Stimulated activated CD4-positive, alpha-beta T cell treated with anti-CD3 and anti-CD28 coated beads, TNF-alpha, amount 100 ng/mL, for 1 hour (primary cell): ENCODE measurements around the gene ABCA13.
"Not testable (repeated sequence)": the region's sequence is repeated elsewhere in the genome, so short reads cannot be mapped to it uniquely, and the experiment has no call there.

Experiments
- DNase-seq, 3 donors: peaks; one replicate each; pipeline ENCODE4 v3.0.0-alpha.2; 2020; ENCODE audit warnings: low read depth in 3 of 3, low spot score in 1 of 3

The ABCA13 gene, protein sequence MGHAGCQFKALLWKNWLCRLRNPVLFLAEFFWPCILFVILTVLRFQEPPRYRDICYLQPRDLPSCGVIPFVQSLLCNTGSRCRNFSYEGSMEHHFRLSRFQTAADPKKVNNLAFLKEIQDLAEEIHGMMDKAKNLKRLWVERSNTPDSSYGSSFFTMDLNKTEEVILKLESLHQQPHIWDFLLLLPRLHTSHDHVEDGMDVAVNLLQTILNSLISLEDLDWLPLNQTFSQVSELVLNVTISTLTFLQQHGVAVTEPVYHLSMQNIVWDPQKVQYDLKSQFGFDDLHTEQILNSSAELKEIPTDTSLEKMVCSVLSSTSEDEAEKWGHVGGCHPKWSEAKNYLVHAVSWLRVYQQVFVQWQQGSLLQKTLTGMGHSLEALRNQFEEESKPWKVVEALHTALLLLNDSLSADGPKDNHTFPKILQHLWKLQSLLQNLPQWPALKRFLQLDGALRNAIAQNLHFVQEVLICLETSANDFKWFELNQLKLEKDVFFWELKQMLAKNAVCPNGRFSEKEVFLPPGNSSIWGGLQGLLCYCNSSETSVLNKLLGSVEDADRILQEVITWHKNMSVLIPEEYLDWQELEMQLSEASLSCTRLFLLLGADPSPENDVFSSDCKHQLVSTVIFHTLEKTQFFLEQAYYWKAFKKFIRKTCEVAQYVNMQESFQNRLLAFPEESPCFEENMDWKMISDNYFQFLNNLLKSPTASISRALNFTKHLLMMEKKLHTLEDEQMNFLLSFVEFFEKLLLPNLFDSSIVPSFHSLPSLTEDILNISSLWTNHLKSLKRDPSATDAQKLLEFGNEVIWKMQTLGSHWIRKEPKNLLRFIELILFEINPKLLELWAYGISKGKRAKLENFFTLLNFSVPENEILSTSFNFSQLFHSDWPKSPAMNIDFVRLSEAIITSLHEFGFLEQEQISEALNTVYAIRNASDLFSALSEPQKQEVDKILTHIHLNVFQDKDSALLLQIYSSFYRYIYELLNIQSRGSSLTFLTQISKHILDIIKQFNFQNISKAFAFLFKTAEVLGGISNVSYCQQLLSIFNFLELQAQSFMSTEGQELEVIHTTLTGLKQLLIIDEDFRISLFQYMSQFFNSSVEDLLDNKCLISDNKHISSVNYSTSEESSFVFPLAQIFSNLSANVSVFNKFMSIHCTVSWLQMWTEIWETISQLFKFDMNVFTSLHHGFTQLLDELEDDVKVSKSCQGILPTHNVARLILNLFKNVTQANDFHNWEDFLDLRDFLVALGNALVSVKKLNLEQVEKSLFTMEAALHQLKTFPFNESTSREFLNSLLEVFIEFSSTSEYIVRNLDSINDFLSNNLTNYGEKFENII (N-terminal part only)

DNA sequence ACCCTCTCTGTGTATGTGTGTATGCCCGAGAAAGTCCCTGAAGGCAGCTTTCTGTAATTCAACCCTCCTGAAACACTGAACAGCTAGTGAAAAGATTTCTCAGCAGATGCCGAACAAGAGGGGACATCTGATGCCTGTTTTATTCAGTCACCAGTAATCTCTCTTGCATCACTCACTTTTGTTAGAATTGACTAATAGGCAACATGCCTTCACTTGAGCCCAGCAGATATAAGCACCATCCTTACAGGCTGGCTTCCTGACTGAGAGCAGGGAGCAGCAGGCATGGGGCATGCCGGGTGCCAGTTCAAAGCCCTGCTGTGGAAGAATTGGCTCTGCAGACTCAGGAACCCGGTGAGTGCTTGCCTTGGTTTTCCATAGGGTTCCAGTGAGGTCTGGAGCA lies at the start of gene ABCA13:
Gene ABCA13, plus strand, starts transcription at position 257 of the 400 bp plus-strand sequence. Its CDS starts 26 bp downstream, at position 283.
- DNase-seq: no peak

- no peak for DNase-seq
Measured at GRCh38 chr7:48126037-48126436, 45.2 kb upstream of the ABCA13 start.

DNA sequence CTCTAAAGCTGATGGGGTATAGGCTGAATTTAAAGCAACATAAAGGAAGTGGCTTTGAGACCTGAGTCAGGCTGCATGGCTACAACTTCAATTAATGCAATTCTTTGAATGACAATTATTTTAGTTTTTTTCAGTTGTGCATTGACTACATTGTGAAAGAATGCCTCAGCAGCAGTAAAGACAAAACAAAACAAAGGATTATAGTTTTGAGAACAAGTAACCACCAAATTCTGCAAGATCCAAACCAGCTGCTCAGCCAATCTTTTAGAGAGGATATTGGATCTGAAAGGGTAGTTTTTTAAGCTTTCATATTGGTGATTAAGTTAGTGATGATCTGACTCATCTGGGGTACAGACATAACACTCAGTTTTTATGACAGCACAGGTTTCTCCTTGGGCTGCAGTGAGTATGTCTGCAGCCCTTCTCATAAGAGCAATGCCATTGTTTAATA lies 40.6 kb upstream of the ABCA13 start:
- no peak for DNase-seq

DNA sequence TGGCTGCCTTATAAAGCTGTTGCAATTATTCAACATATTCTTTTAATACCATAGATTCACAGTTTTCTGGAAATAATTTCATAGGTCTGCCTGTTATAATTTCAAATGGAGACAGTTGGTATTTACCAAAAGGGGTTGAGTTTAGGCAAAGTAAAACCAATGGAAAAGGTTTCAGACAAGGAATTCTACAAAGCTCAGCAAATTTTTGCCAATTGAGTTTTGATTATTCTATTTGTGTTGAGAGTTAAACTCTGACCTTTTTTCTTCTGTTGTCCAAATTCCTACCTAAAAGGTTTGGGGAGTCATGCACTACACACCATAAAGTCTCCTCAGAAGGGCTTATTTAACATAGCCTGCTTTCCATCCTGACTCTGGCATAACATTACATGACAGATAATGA lies 38.5 kb upstream of the ABCA13 start:
- no peak for DNase-seq

DNA sequence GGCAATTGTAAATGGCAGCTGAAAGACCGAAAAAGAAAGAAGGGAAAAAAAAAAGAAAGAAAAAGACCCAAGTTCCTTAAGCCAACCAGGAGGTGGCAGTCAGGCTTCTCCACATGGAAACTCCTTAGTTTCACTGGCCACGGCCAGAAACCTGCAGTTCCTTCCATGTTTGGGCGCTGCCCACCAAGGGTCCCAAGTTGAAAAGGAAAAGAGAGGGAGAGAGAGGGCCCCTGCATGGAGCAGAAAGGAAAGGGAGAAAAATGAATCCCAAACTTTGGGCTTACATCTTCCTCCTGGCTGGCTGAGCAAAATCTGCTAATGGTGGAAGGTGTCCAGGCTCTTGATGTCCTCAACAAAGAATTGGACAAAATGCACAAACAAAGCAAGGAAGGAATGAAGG lies 31.8 kb upstream of the ABCA13 start:
- no peak for DNase-seq

GRCh38 chr7:48140001-48140681 lies 31.1 kb upstream of the ABCA13 start:
- DNase-seq: no peak

- DNase-seq: no peak
Measured at GRCh38 chr7:48141521-48141920, 29.7 kb upstream of the ABCA13 start.

DNA sequence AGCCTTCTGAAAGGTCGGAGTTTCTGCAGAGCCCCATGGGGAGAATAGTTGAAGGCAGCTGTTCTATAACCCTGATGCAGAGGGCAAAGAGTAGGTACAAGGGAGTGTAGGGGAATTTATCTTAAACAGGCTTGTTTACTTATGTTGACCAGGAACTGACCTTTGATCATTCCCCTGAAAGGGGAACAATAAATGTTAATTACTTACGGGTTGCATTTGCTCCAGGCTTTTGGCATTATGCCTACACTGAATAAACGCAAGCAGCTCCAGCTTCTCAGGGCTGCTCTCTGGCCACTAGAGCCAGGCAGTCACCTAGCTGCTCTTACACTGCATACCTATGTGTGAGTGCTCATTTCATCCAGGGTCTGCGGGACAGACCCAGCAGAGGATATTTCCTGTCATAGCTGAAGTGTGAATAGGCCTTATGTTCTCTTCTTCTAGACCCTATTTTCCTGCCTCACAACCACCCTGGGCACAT lies 26.9 kb upstream of the ABCA13 start:
- no peak for DNase-seq

- no peak for DNase-seq
Measured at GRCh38 chr7:48147078-48147591, 24.1 kb upstream of the ABCA13 start.

DNA sequence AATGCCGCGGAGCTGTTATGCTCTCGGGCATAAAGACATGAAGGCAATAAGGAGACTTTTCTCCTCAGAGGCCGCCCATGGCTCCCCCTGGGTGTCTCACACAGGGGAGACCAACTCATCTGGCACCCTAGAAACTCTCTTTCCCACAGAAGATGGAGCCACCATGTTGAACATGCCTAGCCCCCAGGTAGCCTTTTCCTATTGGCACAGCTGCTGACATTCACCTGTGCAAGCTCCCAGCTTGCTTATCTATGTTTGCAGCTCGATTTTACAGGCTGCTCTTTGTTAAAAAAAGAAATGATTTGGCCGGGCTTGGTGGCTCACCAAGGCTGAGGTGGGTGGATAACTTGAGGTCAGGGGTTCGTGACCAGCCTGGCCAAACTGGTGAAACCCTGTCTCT lies 23.6 kb upstream of the ABCA13 start:
- DNase-seq: not testable (repeated sequence)

DNA sequence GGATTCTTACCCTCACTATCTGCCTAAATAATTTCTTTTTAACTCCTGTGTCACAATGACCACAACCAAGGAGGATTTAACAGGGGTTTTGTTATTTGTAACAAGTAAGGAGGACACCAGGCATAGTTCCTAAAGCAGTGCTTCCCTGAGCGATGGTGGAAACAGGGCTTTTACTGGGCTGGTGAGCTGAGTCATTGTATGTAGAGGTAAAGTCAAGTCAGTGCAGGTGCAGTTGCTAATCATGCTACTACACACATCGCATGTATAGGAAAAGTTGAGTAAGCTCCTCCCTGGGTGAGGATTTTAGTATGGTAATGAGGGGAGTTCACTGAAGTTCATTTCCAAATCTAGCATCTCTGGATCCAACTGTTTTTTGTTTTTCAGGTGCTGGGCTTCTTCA lies 22.9 kb upstream of the ABCA13 start:
- DNase-seq: no peak

- no peak for DNase-seq
Measured at GRCh38 chr7:48149058-48149457, 22.2 kb upstream of the ABCA13 start.

DNA sequence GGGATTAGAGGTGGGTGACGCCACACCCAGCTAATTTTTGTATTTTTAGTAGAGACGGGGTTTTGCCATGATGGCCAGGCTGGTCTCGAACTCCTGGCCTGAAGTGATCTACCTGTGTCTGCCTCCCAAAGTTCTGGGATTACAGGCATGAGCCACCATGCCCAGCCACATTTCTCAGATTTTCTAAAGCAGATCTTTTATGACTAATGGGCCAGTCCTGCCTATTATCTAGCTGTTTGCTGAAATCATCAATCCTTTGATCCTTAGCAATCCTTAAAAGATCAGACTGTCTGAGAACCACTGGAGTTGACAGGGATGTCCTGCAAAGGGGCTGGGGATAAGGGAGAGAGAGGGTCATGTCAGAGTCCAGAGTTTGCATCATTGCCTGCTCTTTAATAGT lies 21.2 kb upstream of the ABCA13 start:
- no peak for DNase-seq

DNA sequence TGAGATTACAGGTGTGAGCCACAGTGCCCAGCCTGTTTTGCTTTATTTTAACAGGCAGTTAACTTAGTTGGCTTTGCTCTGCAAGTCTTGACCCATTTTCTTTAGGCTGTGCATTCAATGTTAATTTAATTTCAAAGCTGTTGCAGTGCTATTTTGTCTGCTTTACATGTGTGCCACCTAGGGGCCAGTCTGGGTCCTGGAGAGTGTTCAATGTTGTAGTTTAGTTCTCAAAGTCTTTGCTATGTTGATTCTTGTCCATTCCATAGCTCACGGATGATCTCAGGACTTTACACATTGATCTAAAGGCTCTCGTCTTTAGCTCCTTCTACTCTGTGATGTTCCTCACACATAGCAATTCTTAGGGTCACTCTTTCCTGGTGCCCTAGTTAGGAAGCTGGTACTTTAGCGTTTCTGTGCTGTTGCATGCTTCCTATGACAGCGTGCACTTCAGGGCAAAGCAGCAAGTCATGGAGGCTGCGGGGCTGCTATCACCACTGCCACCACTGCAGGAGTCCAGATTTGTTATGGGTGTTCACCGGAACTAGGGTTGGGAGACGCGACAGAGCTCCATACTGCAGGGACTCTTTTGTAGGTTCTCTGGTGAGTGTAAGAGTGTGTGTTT lies 16.4 kb upstream of the ABCA13 start:
- peak in 1 of 3 donors; percentile 2 for DNase-seq

- DNase-seq: no peak
Measured at GRCh38 chr7:48158404-48158803, 12.9 kb upstream of the ABCA13 start.

GRCh38 chr7:48161407-48162125 lies 9.7 kb upstream of the ABCA13 start:
- no peak for DNase-seq

DNA sequence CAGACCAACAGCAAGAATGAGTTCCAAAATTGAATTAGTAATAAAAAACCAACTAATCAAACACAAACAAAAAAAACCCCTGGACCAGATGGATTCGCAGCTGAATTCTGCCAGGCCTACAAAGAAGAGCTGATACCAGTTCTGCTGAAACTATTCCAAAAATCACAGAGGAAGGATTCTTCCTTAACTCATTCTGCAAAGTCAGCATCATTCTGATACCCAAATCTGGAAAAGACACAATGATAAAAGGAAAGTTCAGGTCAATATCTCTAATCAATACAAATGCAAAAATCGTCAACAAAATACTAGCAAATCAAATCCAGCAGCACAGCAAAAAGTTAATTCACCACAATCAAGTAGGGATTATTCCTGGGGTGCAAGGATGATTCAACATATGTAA lies 6.1 kb upstream of the ABCA13 start:
- no peak for DNase-seq

- DNase-seq: no peak
Measured at GRCh38 chr7:48168159-48168558, 3.1 kb upstream of the ABCA13 start.

- DNase-seq: no peak
Measured at GRCh38 chr7:48170506-48170905, 752 bp upstream of the ABCA13 start.
